Tibial artery (tissue), 4 donors: Measurements from ENCODE around the gene RNU6-9.

Source experiments
- DNase-seq, 2 donors: peaks; one replicate each; pipeline ENCODE4 v3.0.0-alpha.2; 2019
- H3K27ac ChIP-seq, 2 donors: fragments of 200-600 bp; sonication (generic) in 1 of 2; 1 replicate in 1 of 2; 2 replicates in 1 of 2; pipeline ENCODE4 v1.5.1; 2018 to 2019; ENCODE audit warnings: mild to moderate bottlenecking in 1 of 2
- H3K27me3 ChIP-seq, 2 donors: fragments of 200-600 bp; sonication (generic) in 1 of 2; one replicate each; pipeline versions ENCODE4 v1.5.1 to v1.6.0; 2016 to 2019
- H3K36me3 ChIP-seq, 3 donors: fragments of 200-600 bp; sonication (generic) in 2 of 3; one replicate each; pipeline ENCODE4 v1.5.1; 2016 to 2019; ENCODE audit warnings: mild to moderate bottlenecking in 2 of 3
- H3K4me1 ChIP-seq, 4 donors: fragments of 200-600 bp; sonication (generic) in 2 of 4; 1 replicate in 3 of 4; 2 replicates in 1 of 4; pipeline ENCODE4 v1.5.1; 2016 to 2019
- H3K4me3 ChIP-seq, 2 donors: fragments of 200-600 bp; sonication (generic) in 1 of 2; 1 replicate in 1 of 2; 2 replicates in 1 of 2; pipeline ENCODE4 v1.5.1; 2018 to 2019; ENCODE audit warnings: mild to moderate bottlenecking in 2 of 2
- H3K9me3 ChIP-seq, 3 donors: fragments of 200-600 bp; sonication (generic) in 1 of 3; one replicate each; pipeline ENCODE4 v1.5.1; 2016 to 2019
- CTCF ChIP-seq, 2 experiments: fragments of 200-600 bp in 1 of 2; fragments of 450-650 bp in 1 of 2; IDR thresholded peaks; one replicate each; pipeline ENCODE4 v1.5.1; 2017 to 2019; ENCODE audit warnings: antibody characterized with exemption in 2 of 2, mild to moderate bottlenecking in 1 of 2, moderate library complexity in 1 of 2
- intact Hi-C: fragments of 100-400 bp; cut with DNase I; formaldehyde crosslinking; loops from one replicate; pipeline ENCODE4 v1.15.0; 2023; ENCODE audit warnings: low total_unique reads

Gene RNU6-9

GRCh38 chr19:920051-920864 is 27.0 kb downstream of the RNU6-9 start:
- Histone ChIP-seq H3K36me3 (no peaks in the 10 kb centered on the region), H3K27me3 (peaks cover 12 to 59% of the 10 kb centered on the region in 2 donors), H3K27ac (no peak overlapping the region), H3K9me3 (no peaks in the 10 kb centered on the region), H3K4me3 (peak overlapping the region in 1 of 2 donors; percentile 28), H3K4me1 (peaks cover 0 to 58% (median 49%) of the 10 kb centered on the region in 4 donors)
- no peak for TF ChIP-seq CTCF (IDR thresholded peaks at IDR 0.05)
- no peak for DNase-seq
- intact Hi-C loops, result loop anchor here (10.0 kb wide), 1 partner anchor 185 kb away; the partner anchor contains the start of gene GPX4

GRCh38 chr19:924553-925086 is 31.3 kb downstream of the RNU6-9 start:
- DNase-seq, result no peak
- intact Hi-C loops, result loop anchor here (10.0 kb wide), 1 partner anchor 180 kb away; the partner anchor contains the start of gene GPX4
- H3K4me3 ChIP-seq, result peak overlapping the region; percentile 80 to 87
- H3K4me1 ChIP-seq, result peaks cover 0 to 47% (median 35%) of the 10 kb centered on the region in 4 donors
- no peaks in the 10 kb centered on the region for H3K36me3 ChIP-seq
- TF ChIP-seq CTCF (IDR thresholded peaks at IDR 0.05), result no peak
- H3K27ac ChIP-seq, result peak overlapping the region; percentile 61 to 74
- no peaks in the 10 kb centered on the region for H3K9me3 ChIP-seq
- H3K27me3 ChIP-seq, result peaks cover 10 to 25% of the 10 kb centered on the region in 2 donors

- H3K27ac ChIP-seq, result peak overlapping the region; percentile 61 to 74
- peak in 1 of 2 donors; percentile 84 for DNase-seq
- intact Hi-C loops, result loop anchor here (10.0 kb wide), 1 partner anchor 180 kb away; the partner anchor contains the start of gene GPX4
- H3K27me3 ChIP-seq, result peaks cover 5 to 21% of the 10 kb centered on the region in 2 donors
- H3K9me3 ChIP-seq, result no peaks in the 10 kb centered on the region
- H3K4me3 ChIP-seq, result peak overlapping the region; percentile 80 to 87
- peaks cover 0 to 43% (median 31%) of the 10 kb centered on the region in 4 donors for H3K4me1 ChIP-seq
- no peak for TF ChIP-seq CTCF (IDR thresholded peaks at IDR 0.05)
- no peaks in the 10 kb centered on the region for H3K36me3 ChIP-seq
Observed at GRCh38 chr19:925087-925525, 31.8 kb downstream of the RNU6-9 start.

- intact Hi-C loops, result loop anchor here (10.0 kb wide), 1 partner anchor 179 kb away; the partner anchor contains the start of gene GPX4
- H3K27me3 ChIP-seq, result peaks cover 0 to 14% of the 10 kb centered on the region in 2 donors
- H3K4me1 ChIP-seq, result peaks cover 0 to 36% (median 24%) of the 10 kb centered on the region in 4 donors
- H3K4me3 ChIP-seq, result peak within 1 kb of the TSS; percentile 80 to 87
- peak within 1 kb of the TSS; percentile 61 to 74 for H3K27ac ChIP-seq
- H3K9me3 ChIP-seq, result no peaks in the 10 kb centered on the region
- DNase-seq, result peak; percentile 82 to 89
- TF ChIP-seq CTCF (IDR thresholded peaks at IDR 0.05), result no peak
- H3K36me3 ChIP-seq, result no peaks in the 10 kb centered on the region
Observed at GRCh38 chr19:925526-926322, 32.4 kb downstream of the RNU6-9 start, which contains the start of gene ARID3A. Gene ARID3A, plus strand, starts transcription at chr19:926035. Its CDS starts 3,494 bp downstream, at chr19:929529.

GRCh38 chr19:926323-926588 is 33.0 kb downstream of the RNU6-9 start:
- H3K4me1 ChIP-seq, result peaks cover 0 to 36% (median 22%) of the 10 kb centered on the region in 4 donors

More at GRCh38 chr19:926323-926588, 33.0 kb downstream of the RNU6-9 start:
- H3K4me3 ChIP-seq, result peak overlapping the region; percentile 80 to 87
- H3K9me3 ChIP-seq, result no peaks in the 10 kb centered on the region
- H3K27me3 ChIP-seq, result peaks cover 0 to 9% of the 10 kb centered on the region in 2 donors
- intact Hi-C loops, result loop anchor here (10.0 kb wide), 1 partner anchor 179 kb away; the partner anchor contains the start of gene GPX4
- H3K36me3 ChIP-seq, result no peaks in the 10 kb centered on the region
- peak overlapping the region; percentile 61 to 74 for H3K27ac ChIP-seq
- TF ChIP-seq CTCF (IDR thresholded peaks at IDR 0.05), result no peak
- no peak for DNase-seq
